Choroid plexus epithelial cell (primary cell): ENCODE data around the gene CDC42BPA.

ENCODE experiments used
- DNase-seq: peaks from one replicate; pipeline ENCODE4 v3.0.0-alpha.2; 2010; ENCODE audit warnings: low read depth
- H3K4me3 ChIP-seq: 2 replicates; pipeline ENCODE4 v1.5.1; 2011; ENCODE audit warnings: low read depth, mild to moderate bottlenecking, control low read depth, low read length, moderate library complexity
- CTCF ChIP-seq: conservative IDR thresholded peaks from 2 replicates; pipeline ENCODE4 v1.5.1; 2011; ENCODE audit warnings: low read depth, mild to moderate bottlenecking, control low read depth, inconsistent platforms, low read length, moderate library complexity

CDC42BPA gene

GRCh38 chr1:226979115-226979516, 339.2 kb downstream of the CDC42BPA start:
- H3K4me3 ChIP-seq, result no peak overlapping the region
- TF ChIP-seq CTCF, result no peak
- no peak for DNase-seq

GRCh38 chr1:226978432-226979114, 339.7 kb downstream of the CDC42BPA start:
- H3K4me3 ChIP-seq, result no peak overlapping the region
- TF ChIP-seq CTCF, result no peak
- no peak for DNase-seq

- TF ChIP-seq CTCF, result no peak
These were observed 340.5 kb downstream of the CDC42BPA start for GRCh38 chr1:226977643-226978431.

GRCh38 chr1:226976978-226977642, 341.2 kb downstream of the CDC42BPA start:
- DNase-seq, result no peak
- no peak for TF ChIP-seq CTCF
- H3K4me3 ChIP-seq, result no peak overlapping the region

More at GRCh38 chr1:226977643-226978431, 340.5 kb downstream of the CDC42BPA start:
- no peak for DNase-seq
- H3K4me3 ChIP-seq, result no peak overlapping the region

GRCh38 chr1:226976276-226976977, 341.9 kb downstream of the CDC42BPA start:
- no peak for DNase-seq
- H3K4me3 ChIP-seq, result no peak overlapping the region
- TF ChIP-seq CTCF, result no peak

GRCh38 chr1:226975259-226976250, 342.7 kb downstream of the CDC42BPA start:
- DNase-seq, result no peak
- H3K4me3 ChIP-seq, result no peak overlapping the region
- TF ChIP-seq CTCF, result no peak
